ENCODE results near the gene KBTBD12. TPM values are rescaled to one million over a fixed set of nuclear protein-coding genes. Genes with fewer than 3 reads are reported as not detected.

The KBTBD12 gene
- total RNA-seq, 1 experiment from 2014 or later, result not detected

DNA sequence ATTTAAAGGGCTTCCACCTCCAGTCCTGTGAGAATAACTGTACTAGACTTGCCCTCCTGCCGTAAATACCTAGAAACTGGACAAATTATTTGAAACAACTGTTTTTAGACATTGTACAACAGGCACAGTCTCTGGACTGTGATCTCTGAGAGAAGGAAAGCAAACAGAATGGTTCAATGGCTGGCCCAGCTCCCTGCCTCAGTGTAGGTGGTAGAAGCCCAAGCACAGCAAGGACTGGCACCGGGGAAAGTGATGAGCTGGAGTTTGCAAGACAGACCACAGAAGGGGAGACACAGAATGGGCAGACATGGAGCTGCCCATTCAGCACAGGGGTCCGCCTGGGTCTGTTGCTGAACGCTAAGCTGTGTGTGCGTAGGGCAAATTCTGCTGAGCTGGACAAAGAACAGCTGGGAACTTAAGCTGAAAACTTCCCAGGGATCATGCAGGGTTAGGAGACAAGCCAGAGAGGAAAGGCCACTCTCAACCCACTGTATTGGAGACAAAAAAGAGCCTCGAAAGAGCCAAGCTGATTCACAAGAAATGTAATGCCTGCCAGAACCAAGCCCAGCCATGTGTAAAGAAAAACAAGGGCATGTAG is 84.6 kb downstream of the KBTBD12 start:
- TF ChIP-seq, protein P1, sequence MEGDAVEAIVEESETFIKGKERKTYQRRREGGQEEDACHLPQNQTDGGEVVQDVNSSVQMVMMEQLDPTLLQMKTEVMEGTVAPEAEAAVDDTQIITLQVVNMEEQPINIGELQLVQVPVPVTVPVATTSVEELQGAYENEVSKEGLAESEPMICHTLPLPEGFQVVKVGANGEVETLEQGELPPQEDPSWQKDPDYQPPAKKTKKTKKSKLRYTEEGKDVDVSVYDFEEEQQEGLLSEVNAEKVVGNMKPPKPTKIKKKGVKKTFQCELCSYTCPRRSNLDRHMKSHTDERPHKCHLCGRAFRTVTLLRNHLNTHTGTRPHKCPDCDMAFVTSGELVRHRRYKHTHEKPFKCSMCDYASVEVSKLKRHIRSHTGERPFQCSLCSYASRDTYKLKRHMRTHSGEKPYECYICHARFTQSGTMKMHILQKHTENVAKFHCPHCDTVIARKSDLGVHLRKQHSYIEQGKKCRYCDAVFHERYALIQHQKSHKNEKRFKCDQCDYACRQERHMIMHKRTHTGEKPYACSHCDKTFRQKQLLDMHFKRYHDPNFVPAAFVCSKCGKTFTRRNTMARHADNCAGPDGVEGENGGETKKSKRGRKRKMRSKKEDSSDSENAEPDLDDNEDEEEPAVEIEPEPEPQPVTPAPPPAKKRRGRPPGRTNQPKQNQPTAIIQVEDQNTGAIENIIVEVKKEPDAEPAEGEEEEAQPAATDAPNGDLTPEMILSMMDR (IDR thresholded peaks at IDR 0.05; ENCODE audit: unreplicated experiment), result no peak
- Mint-ChIP-seq H3K4me1 (ENCODE audit: insufficient read depth, unreplicated experiment) (no peaks in the 10 kb centered on the region), H3K4me3 (ENCODE audit: unreplicated experiment) (no peak overlapping the region), H3K27me3 (ENCODE audit: insufficient read depth, unreplicated experiment) (peaks cover 40% of the 10 kb centered on the region), H3K9me3 (ENCODE audit: unreplicated experiment) (no peaks in the 10 kb centered on the region), H3K27ac (ENCODE audit: low read depth, unreplicated experiment) (peak overlapping the region; percentile 42), H3K36me3 (ENCODE audit: insufficient read depth, unreplicated experiment) (no peaks in the 10 kb centered on the region)
- BruUV-seq (replicated peaks), result no TSS peak
- ChIA-PET POLR2A (interaction anchor here (0.7 kb wide), 1 partner anchor 10 kb away, joined by 3 read pairs; no protein-coding TSS in a partner anchor), CTCF (interaction anchor here (1.2 kb wide), 1 partner anchor 367 kb away, joined by 3 read pairs; no protein-coding TSS in a partner anchor)
- DNase-seq (ENCODE audit: unreplicated experiment), result no peak
- intact Hi-C loops (cut with micrococcal nuclease), result no loop called here

DNA sequence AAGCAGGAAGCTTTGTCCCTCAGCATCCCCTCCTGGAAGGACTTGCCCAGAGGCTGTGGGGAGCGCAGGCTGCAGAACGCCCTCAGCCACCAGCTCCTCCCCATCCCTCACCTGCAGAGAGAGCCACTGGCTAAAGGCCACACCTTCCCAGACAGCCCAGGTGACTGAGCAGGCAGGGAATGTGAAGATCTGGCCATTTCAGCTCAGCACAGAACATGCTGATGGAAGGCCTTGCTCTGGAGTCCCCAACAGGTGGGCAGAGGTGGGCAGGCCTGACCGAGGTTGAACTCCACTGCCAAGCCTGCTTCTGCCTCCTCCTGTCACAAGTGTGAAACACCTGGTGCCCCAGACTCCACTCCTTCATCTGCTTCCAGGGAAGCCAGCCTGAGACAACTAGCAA is 86.5 kb downstream of the KBTBD12 start:
- intact Hi-C loops (cut with micrococcal nuclease), result no loop called here
- no TSS peak for BruUV-seq (replicated peaks)
- H3K4me3 Mint-ChIP-seq (ENCODE audit: unreplicated experiment), result no peak overlapping the region
- H3K4me1 Mint-ChIP-seq (ENCODE audit: insufficient read depth, unreplicated experiment), result no peaks in the 10 kb centered on the region
- TF ChIP-seq, protein P1 (IDR thresholded peaks at IDR 0.05; ENCODE audit: unreplicated experiment), result no peak
- CTCF ChIA-PET, result interaction anchor here (0.9 to 1.0 kb wide), 2 partner anchors 30 to 43 kb away, joined by 4 read pairs; no protein-coding TSS in a partner anchor
- H3K27ac Mint-ChIP-seq (ENCODE audit: low read depth, unreplicated experiment), result no peak overlapping the region
- H3K27me3 Mint-ChIP-seq (ENCODE audit: insufficient read depth, unreplicated experiment), result peaks cover 40% of the 10 kb centered on the region
- no peaks in the 10 kb centered on the region for H3K9me3 Mint-ChIP-seq (ENCODE audit: unreplicated experiment)
- H3K36me3 Mint-ChIP-seq (ENCODE audit: insufficient read depth, unreplicated experiment), result no peaks in the 10 kb centered on the region
- POLR2A ChIA-PET, result interaction anchor here (0.7 kb wide), 1 partner anchor 362 kb away, joined by 3 read pairs; no protein-coding TSS in a partner anchor
- DNase-seq (ENCODE audit: unreplicated experiment), result no peak

DNA sequence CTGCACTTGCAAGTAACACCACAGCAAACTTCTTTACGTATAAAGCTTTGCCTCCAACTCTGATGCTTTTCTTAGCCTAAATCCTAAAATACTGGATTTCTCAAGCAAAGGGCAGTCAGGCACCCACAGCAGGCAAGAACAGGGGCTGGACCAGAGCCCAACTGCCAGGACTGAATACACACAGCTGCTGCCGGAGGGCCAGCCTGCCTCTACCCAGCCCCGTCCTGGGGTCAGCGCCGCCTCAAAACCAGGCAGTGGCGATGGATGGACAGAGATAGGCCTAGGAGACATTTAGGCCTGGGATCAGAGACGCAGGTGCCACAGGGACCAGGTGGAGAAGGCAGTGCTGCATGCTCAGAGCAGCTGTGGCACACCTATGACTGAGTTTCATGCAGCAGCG is 89.6 kb downstream of the KBTBD12 start:
- CTCF ChIA-PET, result interaction anchor here (0.6 kb wide), 1 partner anchor 17 kb away, joined by 3 read pairs; no protein-coding TSS in a partner anchor
- intact Hi-C loops (cut with micrococcal nuclease), result no loop called here
- TF ChIP-seq, protein P1 (IDR thresholded peaks at IDR 0.05; ENCODE audit: unreplicated experiment), result no peak
- no peak overlapping the region for H3K27ac Mint-ChIP-seq (ENCODE audit: low read depth, unreplicated experiment)
- H3K36me3 Mint-ChIP-seq (ENCODE audit: insufficient read depth, unreplicated experiment), result no peaks in the 10 kb centered on the region
- H3K4me1 Mint-ChIP-seq (ENCODE audit: insufficient read depth, unreplicated experiment), result peaks cover 4% of the 10 kb centered on the region
- DNase-seq (ENCODE audit: unreplicated experiment), result no peak
- peaks cover 35% of the 10 kb centered on the region for H3K27me3 Mint-ChIP-seq (ENCODE audit: insufficient read depth, unreplicated experiment)
- no peak overlapping the region for H3K4me3 Mint-ChIP-seq (ENCODE audit: unreplicated experiment)
- POLR2A ChIA-PET, result no interaction called here
- no peaks in the 10 kb centered on the region for H3K9me3 Mint-ChIP-seq (ENCODE audit: unreplicated experiment)
- no TSS peak for BruUV-seq (replicated peaks)

DNA sequence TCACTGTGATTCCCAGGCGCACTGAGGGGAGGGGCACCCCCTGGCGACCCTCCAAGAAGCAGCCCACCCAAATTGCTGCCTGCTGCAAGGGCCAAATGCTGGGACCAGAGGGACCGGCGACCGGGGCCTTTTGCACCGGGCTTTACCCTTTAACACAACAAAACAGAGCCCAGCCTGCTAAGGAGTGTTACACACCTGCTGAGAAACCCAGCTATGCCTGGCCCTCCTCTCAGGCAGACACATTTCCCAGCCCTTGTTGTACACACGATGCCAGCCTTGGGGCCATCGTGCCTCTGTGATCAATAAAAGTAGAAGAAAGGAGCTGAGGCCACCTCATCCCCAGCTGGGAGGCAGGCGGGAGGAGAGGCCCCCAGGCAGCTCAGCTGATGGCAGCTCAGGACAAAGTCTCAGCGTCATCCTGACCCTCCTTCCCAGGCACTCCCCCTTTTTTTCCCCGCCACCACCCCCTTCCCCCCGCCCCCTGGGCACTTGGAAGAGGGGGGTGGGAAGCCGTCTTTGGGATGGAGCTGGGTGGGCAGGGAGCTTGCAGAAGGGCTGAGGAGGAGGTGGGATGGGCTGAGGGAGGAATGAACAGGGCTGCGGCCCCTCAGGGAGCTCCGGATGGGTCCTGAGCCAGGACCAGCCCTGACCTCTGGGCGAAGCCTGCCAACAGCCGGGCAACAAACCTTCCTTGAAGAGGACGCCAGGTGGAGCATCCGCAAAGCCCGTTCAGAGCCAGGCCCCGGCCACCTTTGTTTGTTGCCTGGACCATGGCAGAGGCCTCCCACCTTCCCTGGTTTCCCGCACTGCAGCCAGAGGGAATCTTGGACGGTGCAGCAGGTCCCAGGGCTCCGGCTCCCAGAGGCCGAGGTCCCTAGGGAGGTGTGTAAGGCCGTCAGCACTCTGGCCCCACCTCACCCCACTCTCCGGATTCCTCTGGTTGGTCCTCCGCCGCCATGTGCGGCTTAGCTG is 91.3 kb downstream of the KBTBD12 start:
- intact Hi-C loops (cut with micrococcal nuclease), result no loop called here
- TF ChIP-seq, protein P1 (IDR thresholded peaks at IDR 0.05; ENCODE audit: unreplicated experiment), result no peak
- no peaks in the 10 kb centered on the region for H3K9me3 Mint-ChIP-seq (ENCODE audit: unreplicated experiment)
- ChIA-PET CTCF (interaction anchor here (0.7 kb wide), 1 partner anchor 94 kb away, joined by 6 read pairs; no protein-coding TSS in a partner anchor), POLR2A (no interaction called here)
- no peaks in the 10 kb centered on the region for H3K36me3 Mint-ChIP-seq (ENCODE audit: insufficient read depth, unreplicated experiment)
- H3K4me1 Mint-ChIP-seq (ENCODE audit: insufficient read depth, unreplicated experiment), result peaks cover 20% of the 10 kb centered on the region
- no peak overlapping the region for H3K27ac Mint-ChIP-seq (ENCODE audit: low read depth, unreplicated experiment)
- H3K27me3 Mint-ChIP-seq (ENCODE audit: insufficient read depth, unreplicated experiment), result peaks cover 20% of the 10 kb centered on the region
- no peak for DNase-seq (ENCODE audit: unreplicated experiment)
- no TSS peak for BruUV-seq (replicated peaks)
- no peak overlapping the region for H3K4me3 Mint-ChIP-seq (ENCODE audit: unreplicated experiment)
